Activated CD4-positive, alpha-beta T cell treated with anti-CD3 and anti-CD28 coated beads for 48 hours (primary cell): Measurements from ENCODE around the gene MYO1B.

Source experiments
- DNase-seq: peaks from one replicate; pipeline ENCODE4 v3.0.0-alpha.2; 2020

Gene MYO1B

GRCh38 chr2:191301971-191302370 is 56.8 kb downstream of the MYO1B start:
- no peak for DNase-seq

GRCh38 chr2:191302459-191303139 is 57.4 kb downstream of the MYO1B start:
- peak; percentile 20 for DNase-seq

GRCh38 chr2:191303140-191304005 is 58.2 kb downstream of the MYO1B start:
- DNase-seq: no peak

- DNase-seq: no peak
Measured at GRCh38 chr2:191304939-191305875, 60.0 kb downstream of the MYO1B start.

- DNase-seq: no peak
Measured at GRCh38 chr2:191308026-191308425, 62.8 kb downstream of the MYO1B start.

- no peak for DNase-seq
Measured at GRCh38 chr2:191311156-191311555, 66.0 kb downstream of the MYO1B start.

- DNase-seq: no peak
Measured at GRCh38 chr2:191311627-191312026, 66.4 kb downstream of the MYO1B start.

GRCh38 chr2:191312163-191312562 is 67.0 kb downstream of the MYO1B start:
- no peak for DNase-seq

- no peak for DNase-seq
Measured at GRCh38 chr2:191312662-191313061, 67.5 kb downstream of the MYO1B start.

- no peak for DNase-seq
Measured at GRCh38 chr2:191314697-191315364, 69.6 kb downstream of the MYO1B start.

- no peak for DNase-seq
Measured at GRCh38 chr2:191315365-191315752, 70.2 kb downstream of the MYO1B start.

GRCh38 chr2:191316246-191316994 is 71.2 kb downstream of the MYO1B start:
- DNase-seq: no peak

- DNase-seq: no peak
Measured at GRCh38 chr2:191318037-191318728, 73.0 kb downstream of the MYO1B start.

GRCh38 chr2:191318729-191319078 is 73.5 kb downstream of the MYO1B start:
- no peak for DNase-seq

GRCh38 chr2:191319186-191319585 is 74.0 kb downstream of the MYO1B start:
- DNase-seq: no peak

GRCh38 chr2:191320881-191321280 is 75.7 kb downstream of the MYO1B start:
- DNase-seq: no peak

- DNase-seq: peak; percentile 5
Measured at GRCh38 chr2:191321861-191322662, 76.9 kb downstream of the MYO1B start.

GRCh38 chr2:191322828-191323506 is 77.8 kb downstream of the MYO1B start:
- DNase-seq: no peak

GRCh38 chr2:191325651-191326365 is 80.6 kb downstream of the MYO1B start:
- DNase-seq: no peak
